ENCODE results near the gene ZNF536.
"Not testable (repeated sequence)": the region's sequence is repeated elsewhere in the genome, so short reads cannot be mapped to it uniquely, and the experiment has no call there.

The ZNF536 gene

DNA sequence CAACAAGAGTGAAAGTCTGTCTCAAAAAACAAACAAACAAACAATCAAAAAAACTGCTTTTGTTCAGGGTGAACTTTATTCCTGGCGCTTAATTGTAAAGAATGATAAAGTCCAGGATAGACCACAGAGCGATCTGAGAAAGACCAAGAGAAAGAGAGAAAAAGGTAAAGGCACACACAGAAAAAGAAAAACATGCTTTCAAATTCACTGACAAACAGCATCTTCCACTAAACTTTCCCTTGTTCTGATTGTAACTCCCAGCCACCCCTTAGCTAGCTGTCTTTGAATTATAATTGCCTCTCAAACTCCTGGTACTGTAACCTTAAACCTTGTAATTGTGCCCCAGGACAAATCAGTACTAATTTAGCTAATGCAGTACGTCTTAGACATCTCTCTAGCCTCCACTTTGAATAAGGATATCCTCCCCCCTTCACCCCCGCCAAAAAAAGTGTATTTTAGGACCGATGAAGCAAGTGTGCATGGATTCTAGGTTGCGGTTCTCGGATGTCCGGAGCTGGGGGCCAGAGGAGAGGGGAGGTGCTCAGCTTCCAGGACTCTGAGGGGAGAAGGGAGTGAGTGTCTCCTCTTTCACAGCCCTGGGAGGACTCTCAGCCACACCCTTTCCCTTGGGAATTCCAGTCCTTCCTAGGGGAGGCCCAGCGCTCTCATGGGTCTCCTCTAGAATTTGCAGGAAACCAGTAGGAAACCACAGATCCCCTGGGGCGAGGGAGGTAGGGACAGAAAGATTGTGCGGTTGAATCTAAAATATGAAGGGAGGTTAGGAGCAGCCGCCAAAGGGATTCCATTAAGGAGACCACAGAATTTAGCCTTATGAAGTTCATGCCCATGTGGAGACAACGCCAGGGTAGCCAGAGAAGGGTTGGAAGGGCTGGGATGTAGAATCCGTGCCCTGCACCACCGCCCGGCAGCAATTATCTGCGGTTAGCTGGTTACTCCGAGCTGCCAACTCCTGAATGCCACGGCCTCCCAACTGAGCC is 19.7 kb downstream of the ZNF536 start:
- DNase-seq: no peak

DNA sequence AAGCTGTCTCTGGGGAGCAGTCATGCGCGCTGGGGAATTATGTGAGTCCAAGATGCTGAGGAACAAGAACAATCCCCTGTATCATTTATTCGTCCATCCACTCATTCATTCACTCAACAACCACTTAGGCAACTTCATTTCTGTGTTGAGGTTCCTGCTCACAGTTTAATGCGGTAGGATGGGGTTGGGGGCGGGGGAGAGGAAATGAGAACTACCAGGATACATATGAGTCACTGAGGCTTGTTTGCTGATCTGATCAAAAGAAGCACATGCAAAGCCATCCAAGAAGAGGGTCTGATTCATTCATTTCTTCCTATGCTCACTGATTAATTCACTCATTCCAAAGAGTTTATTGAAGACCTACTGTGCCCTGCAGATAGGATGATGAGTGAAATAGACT is 20.9 kb downstream of the ZNF536 start:
- DNase-seq: no peak

DNA sequence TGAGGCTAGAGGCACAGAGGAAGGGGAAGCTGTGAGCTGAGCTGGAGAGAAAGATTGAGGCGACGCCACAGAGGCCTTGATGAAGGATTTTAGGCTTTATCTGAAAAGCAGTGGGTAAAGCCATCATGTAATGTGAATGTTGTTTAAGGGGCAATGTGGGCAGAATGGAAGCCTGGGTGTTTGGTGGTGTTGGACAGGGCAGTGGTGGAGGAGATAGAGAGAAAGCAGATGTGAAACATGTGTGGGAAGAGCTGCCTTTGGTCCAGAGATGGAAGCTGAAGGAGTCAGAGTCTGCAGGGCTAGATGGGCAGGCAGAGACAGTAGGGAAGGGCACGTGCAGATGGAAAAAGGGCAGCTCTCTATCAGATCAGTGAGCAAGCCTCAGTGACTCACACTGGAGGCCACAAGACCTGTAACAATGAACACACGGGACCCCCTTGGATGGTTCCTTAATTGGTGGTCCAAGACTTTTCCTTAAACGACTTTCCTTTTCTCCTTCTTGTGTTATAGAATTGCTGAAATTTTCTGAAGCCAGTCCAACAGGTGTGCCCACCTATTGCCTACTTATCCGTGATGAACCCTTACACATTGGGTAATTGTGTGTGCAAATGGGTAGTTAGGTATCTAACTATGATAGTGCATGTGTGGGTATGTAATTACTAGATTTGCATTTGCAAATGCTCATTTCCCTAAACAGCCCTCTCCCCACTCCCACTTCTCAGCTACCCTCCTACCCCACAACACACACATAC is 21.7 kb downstream of the ZNF536 start:
- DNase-seq: no peak

- DNase-seq: no peak
Observed at GRCh38 chr19:30394481-30395151, 22.4 kb downstream of the ZNF536 start.

DNA sequence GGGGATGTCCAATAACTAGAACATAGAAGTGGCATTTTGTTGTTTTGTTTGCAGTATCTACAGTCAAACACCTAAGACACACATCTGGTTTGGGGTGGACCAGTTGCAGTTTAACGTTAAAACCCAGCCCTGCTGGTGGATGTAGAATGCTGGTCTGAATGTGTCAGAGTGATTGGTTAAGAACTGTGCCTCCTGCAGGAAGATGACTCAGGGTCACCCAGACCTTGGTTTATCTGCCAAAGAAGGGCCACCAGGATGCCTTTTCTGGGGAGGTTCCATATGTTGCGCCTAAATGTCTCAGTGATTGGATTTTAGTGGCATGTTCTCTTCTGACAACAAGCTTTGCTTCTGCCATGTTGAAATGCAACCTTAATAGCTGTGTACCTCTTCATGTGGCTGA is 23.1 kb downstream of the ZNF536 start:
- DNase-seq: no peak

DNA sequence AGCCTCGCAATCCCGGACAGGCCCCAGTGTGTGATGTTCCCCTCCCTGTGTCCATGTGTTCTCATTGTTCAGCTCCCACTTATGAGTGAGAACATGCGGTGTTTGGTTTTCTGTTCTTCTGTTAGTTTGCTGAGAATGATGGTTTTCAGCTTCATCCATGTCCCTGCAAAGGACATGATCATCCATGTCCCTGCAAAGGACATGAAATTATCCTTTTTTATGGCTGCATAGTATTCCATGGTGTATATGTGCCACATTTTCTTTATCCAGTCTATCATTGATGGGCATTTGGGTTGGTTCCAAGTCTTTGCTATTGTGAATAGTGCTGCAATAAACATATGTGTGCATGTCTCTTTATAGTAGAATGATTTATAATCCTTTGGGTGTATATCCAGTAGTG is 26.4 kb downstream of the ZNF536 start:
- not testable (repeated sequence) for DNase-seq

DNA sequence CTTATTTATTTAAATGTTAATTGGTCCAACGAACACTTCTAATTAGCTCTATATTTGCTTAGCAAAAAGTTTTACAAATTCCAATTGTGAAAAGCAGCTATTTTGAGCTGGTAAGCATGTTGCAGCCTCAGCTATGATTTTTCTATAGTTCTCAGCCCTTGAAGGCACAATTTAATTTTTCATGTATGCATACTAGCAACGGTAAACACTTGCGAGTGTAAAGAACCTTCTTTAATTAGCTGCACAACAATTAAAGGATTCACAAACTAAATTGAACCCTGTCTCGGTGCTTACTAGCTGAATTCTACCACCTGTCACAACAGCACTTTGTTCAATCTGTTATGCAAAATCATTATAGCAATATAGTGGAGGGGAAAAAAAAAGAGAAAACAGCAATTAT is 29.8 kb downstream of the ZNF536 start:
- no peak for DNase-seq

DNA sequence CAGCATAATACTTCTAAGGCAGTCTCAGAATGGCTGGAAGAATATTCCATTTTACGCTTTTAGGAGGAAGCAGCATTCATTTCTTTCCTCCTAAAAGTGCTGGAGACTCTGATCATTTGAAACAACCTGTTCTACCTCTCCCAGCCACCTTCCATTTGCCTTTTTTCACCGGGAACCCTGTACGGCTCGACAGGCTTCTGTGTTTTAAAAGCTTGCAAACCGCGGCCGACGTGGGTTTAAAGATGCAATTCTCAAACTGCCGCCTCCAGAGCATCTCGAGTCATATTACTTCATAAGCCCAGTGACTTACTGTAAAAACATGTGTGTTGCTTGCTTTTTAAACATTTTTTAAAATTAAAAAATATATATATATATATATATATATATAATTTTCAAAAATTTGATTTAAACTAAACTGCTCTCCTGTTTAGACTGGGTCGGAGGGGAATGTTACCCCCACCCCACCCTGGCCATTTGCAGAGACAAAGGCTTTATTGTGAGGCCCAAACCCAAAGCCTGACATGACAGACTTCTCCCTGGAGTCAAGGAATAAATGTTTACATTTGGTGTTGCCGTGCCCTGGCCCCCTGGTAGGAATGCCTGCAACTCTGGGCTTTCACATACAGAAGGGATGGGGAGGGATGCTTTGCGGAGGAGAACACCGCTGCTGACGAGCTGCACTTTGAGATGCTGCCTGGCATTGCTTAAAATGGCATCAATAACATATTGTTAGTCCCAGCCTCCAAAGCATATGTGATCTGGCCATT is 30.4 kb downstream of the ZNF536 start:
- DNase-seq: no peak

DNA sequence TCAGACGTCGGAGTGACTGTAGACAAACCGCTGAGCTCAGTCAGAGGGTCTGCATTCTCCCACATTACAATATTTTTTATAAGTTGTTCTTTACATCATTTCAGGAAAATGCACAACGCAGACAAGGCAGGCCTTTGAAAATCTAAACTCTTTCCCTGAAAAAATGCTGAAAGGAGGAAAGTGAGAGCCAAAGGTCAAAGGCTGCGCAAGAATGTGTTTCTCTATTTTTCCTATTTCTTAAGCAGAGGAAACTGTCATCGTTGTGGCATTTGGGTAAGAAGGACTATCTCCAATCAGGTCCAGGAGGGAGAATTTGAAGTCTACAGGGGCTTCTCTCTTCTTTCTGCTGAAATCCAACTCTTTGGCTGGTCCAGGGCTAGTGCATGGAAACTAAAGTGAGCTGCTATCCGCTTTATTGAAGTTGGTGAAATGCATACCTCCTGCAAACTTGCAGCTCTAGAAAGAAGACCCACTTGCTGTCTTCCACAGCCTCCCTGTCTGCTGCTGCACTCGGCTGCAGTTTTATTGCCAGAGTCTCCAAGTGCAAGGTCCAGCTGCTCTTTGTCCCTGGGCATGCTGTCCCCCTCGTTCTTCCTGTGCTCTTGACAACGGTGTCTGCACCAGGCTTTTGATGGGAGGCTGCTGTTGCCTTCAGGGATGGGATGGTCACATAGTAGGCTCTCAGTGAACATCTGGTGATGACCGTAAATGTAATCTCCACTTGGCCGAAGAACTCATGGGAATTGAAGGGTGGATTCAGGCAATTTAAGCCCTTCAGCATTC is 31.2 kb downstream of the ZNF536 start:
- no peak for DNase-seq

DNA sequence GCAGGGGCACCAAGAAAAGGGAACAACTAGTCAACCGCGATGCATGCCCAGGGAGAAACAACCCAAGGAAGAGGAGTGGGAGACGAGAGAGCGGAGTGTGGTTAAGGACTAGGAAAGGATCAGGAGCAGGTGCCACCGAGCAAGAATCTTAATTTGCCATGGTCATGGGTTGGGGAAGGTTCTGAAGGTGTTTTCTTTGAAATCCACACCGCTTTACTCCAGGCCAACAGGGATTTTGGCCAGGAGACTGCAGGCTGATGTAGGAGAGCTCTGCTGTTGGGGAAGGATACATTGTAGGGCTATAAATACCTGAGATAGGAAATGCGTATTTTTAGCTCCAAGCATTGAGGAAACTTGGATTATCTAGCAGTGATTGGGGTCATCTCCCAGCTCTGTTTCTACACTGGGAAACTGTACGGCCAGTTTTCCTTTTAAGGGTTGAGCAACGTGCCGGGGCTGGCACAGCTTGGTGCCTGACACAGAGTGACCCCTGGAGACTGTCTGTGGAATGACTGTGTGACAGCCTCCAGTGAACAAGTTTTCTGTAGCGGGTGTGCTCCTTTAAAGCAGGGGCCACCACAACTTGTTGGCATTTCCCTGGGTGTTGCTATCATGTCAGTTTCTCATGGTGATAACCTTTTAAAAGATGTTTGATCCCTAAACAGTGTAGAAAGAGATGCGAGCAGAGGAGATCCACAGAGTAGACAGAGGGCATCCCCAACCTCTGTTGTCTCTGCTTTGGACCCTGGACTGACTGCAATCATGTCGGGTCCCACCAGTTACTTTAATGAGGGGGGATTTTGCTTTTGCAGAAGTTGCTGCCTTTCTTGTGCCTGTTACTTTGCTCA is 34.3 kb downstream of the ZNF536 start:
- DNase-seq: no peak

DNA sequence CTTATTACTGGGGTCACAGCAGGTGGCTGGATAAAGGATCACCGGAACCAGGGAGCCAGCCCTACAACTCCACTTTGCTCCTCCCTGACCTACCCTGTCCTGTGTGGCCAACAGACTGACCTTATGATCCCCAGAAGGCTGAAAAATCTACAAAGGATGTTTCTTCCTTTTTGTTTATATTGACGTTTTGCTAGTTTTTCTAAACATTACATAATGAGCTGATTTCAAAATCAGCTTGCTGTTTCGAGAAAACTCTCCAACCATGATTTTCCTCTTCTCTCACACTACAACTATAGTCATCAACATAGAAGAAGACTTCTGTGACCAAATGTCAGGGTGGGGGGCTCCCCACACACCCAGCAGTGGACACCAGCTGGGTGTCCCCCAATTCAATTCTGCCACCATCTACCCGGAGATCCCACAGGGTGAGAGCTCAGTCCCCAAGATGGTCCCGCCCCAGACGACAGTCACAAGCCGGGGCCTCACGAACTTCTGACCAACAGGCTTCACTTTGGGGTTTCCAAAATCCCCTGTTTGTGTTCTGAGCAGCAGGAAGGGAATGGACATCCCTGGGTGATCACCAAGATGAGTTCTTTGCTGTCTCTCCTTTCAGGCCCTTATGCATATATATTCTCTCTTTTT is 35.0 kb downstream of the ZNF536 start:
- DNase-seq: no peak

GRCh38 chr19:30408734-30409301 is 36.6 kb downstream of the ZNF536 start:
- no peak for DNase-seq

DNA sequence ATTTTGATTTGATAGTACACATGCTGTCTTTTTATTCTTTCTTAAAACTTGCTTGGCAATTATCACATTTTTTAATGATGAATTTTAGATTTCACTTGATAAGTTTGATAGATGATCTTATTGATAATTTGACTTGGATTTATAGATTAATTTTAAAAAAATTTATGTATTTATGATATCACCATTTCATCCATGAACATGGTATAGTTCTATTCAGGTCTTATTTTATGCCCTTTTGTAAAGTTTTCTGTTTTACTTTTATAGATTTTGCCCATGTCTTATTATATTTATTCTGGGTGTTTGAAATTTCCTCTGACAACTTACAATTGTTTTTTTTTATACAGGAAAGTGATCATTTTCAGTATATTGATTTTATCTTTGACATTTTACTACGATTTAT is 39.5 kb downstream of the ZNF536 start:
- no peak for DNase-seq

GRCh38 chr19:30416375-30416774 is 44.2 kb downstream of the ZNF536 start:
- no peak for DNase-seq

- not testable (repeated sequence) for DNase-seq
Observed at GRCh38 chr19:30417166-30417565, 45.0 kb downstream of the ZNF536 start.

DNA sequence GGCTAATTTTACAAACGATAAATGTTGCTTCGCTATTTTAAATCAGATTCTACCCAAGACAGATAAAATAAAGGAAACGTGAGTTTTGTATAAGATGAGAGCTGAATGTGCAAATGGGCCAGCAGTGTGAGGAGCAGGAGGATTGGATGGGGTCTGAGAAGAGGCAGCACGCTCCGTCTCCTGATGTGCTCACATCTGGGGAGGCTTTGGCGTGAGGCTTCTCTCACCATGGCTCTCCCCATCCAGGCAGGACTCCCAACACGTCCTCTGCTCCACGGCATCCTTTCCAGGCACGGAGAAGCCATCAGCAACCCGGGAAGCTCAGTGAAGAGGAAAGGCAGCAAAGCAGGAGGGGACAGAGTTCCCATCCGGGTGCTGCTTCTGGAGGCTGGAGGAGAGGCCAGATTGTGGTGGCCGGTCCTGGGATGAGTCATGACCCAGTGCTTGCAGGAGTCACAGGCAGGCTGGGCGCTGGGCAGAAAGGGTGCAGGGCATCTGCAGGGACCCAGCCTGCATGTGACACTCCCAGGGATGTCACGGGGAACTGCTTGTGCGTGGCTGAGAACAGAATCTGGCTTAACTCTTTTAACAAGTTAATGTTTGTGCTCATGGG is 47.5 kb downstream of the ZNF536 start:
- no peak for DNase-seq

- DNase-seq: no peak
Observed at GRCh38 chr19:30420316-30420715, 48.1 kb downstream of the ZNF536 start.

- no peak for DNase-seq
Observed at GRCh38 chr19:30420881-30421280, 48.7 kb downstream of the ZNF536 start.

DNA sequence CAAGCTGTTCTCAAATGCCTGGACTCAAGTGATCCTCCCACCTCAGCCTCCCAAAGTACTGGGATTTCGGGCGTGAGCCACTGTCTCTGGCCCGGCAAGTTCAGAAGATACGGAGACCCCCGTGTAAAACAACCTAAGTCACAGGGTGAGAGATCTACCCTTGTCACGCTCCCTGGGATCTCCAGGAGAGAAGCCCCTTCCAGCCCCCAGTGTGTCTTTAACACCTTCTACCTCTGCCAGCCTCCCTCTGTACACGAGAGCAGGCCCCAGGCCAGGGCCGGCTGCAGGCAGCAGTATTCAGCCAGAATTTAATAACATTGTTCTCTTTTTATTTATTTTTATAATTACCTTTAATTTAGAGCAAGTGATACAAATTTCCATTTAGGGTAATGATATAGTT is 49.4 kb downstream of the ZNF536 start:
- DNase-seq: no peak

- no peak for DNase-seq
Observed at GRCh38 chr19:30423481-30423880, 51.3 kb downstream of the ZNF536 start.
